HG03460 (cell line): Measurements from ENCODE around the gene ARHGEF9.

Experiments used
- ATAC-seq: cut with Tn5 transposase; IDR thresholded peaks from one replicate; pipeline ENCODE4 v1.9.1; 2021; ENCODE audit not compliant: unreplicated experiment

The ARHGEF9 gene

DNA sequence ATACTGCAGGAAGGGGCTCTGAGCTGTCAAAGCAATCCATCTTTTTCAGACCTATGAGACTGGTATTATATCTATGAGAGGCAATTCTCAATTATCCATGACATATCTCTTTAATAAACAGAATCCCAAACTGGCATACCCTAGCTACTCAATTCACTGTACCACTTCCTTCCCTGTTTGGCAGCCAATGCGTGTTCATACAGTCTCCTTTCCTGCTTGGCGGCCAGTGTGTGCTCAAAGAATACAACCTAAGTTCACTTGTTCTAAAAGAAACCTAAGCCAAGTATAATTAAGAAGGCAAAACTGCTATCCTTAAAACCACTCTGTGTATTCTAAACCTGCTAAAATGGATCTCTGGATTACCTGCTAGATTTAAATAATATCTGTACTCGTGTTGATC is 38.3 kb downstream of the ARHGEF9 start:
- no peak for ATAC-seq

GRCh38 chrX:63746278-63746677 is 38.7 kb downstream of the ARHGEF9 start:
- peak; percentile 88 for ATAC-seq

DNA sequence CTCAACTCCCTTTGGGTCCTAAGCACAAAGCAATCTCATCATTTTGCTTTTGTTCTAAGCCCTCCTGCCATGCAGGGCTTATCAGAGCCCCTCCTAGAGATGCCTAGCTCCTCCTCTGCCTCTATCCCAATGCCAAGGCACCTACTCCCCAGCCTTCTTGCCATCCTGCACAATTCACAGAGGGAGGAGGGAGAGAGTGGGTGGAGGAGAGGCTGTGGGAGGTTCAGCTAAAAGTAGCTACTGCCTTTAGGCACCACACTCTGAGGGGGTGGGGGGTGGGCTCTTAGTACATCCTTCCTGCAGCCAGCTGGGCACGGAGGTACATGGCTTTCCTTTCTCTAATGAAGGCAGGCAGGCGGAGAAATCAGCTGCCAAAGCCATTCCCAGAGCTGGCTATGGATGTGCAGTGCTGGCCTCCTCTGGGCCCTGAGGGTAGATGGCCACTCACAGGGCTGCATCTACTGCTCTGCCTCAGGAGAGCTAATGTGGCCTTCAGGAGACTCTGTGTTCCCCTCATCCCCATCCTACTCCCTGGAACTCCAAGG is 40.1 kb downstream of the ARHGEF9 start:
- no peak for ATAC-seq

DNA sequence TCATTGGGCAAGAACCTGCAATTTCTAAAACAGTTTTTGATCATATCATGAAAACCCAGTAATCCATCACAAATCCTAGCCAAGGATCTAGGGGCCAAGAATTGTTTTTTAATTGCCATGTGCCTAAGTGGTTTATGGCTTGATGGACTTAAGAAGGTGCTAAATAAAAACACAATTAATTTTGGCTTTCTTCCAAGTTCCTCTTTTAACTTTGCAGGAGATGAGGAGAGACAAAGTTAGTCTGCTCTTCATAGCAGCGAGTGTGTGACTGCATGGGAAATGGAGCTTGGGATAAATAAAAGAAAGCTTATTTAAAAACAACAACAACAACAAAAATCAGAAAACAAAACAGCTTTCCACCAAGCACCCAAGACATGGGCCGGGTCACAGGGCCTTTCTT is 41.4 kb downstream of the ARHGEF9 start:
- ATAC-seq, result no peak

- no peak for ATAC-seq
Observed at GRCh38 chrX:63740382-63740781, 44.6 kb downstream of the ARHGEF9 start.

DNA sequence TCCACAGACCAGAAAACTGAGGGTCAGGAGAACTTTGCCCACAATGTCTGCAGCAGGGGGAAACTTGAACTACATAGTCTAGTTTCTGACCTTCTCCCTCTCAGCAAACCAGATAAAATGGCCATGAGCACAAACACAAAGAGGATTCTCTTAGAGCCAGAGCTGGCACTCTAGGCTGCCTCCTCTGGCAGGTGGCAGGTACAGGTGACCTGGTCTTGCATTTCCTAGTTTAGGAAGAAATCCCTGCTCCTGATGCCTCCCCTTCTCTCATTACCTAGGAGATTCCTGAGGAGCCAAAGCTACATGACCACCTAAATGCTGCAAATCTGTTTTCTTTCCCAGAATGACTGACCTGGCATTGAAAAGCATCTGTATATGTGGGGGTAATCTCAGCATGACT is 45.1 kb downstream of the ARHGEF9 start:
- ATAC-seq, result no peak

DNA sequence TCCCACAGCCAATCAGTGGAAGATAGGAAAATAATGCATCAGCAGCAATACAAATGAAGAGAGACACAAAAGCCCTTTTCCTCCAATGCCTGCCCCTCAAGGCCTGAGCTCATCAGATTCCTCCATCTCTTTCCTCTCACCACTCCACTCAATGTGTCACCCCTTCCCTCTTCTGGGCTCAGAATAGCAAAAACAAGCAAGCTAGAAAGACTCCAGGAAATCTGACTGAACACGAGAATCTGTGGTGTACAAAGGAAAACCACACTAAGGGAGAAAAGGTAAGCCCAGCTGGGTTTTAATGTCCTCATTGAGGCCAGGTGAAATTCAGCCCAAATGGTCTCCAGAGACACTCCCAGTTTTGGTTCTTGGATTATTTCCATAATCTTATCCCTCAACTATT is 46.3 kb downstream of the ARHGEF9 start:
- no peak for ATAC-seq

- ATAC-seq, result no peak
Observed at GRCh38 chrX:63737131-63737921, 47.7 kb downstream of the ARHGEF9 start.

- ATAC-seq, result no peak
Observed at GRCh38 chrX:63735882-63736281, 49.1 kb downstream of the ARHGEF9 start.

GRCh38 chrX:63720293-63720692 is 64.7 kb downstream of the ARHGEF9 start:
- no peak for ATAC-seq

GRCh38 chrX:63719633-63720032 is 65.4 kb downstream of the ARHGEF9 start:
- no peak for ATAC-seq

DNA sequence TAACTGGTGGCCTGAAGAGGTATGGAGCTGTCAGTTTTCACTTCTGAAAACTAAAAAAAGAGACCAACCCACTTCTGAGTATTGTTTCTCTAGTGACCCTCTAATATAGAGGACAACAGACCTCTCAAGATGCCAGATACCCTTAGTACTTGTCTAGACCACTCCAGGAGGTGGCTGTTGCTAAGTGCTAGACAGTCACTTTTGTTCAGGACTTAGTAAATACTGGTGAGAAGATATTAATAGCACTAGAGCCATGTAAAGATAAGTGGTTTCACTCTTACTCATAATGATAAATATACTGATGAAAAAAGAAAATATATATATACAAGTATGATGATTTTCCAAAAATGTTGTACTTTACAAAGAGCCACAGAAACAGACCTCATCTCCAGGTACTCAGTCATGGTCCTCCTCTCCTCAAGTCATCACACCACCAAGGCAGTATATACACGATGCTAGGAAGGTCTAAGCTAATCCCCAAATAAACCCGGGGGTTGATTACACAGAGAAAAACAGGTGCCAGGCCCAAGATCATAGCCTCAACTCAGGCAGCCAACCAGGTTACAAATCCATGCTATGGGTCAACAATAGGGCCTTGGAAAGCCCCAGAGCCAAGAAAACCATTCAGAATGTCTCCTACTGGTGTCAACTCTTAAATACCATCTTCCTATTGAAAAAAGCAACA is 66.9 kb downstream of the ARHGEF9 start:
- peak; percentile 88 for ATAC-seq

DNA sequence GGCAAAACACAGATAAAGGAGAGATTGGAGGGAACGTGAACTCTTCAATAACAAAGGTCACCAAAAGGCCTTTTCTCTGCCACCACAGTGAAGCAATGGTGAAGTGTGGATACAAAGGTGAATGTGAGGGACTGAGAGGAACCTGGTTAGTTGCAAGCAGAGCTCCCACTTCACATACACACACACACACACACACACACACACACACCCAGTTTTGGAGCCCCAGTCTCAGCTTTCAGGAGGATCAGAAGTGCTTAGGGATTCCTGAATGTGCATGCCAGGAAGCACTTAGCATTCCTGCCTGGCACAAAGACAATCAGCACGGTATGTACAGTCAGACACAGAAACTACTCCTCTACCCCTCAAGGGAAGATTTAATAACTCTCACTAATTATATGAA is 71.5 kb downstream of the ARHGEF9 start:
- ATAC-seq, result no peak

GRCh38 chrX:63708801-63709200 is 76.2 kb downstream of the ARHGEF9 start:
- ATAC-seq, result no peak

GRCh38 chrX:63702556-63702955 is 82.5 kb downstream of the ARHGEF9 start:
- ATAC-seq, result no peak

DNA sequence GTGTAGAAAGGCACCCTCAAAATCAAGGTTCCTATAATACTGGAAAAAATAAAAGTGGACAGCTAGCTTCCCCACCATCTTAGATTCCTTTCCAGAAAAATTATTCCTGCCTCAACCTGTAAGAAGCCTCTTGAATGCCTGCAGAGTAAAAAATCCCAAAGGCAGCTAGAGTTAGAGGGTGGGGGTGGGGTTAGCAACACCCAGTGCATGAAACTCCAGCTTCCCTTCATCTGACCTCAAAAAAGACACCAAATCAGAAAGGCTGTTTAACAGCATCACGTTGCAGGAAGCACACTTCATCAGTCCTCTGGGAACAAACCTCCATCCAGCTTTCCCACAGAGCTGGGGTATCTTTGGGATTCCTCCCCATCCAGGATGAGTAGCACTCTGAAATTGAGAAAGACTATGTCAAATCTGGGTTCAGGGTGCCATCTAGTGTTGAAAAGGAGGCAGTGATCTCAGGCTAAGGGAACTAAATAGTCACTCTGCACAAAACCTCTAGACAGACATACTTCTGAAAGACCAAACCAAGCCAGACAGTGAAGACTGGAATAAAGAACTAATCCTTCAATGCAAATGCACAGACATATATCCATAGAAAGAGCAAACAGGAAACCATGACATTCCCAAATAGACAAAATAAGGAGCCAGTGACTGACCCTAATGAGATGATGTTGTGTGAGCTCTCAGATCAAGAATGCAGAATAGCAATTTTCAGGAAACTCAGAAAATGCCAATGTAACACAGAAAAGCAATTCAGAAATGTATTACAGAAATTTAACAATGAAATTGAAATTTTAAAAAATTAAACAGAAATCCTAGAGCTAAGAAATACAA is 97.9 kb downstream of the ARHGEF9 start:
- no peak for ATAC-seq

DNA sequence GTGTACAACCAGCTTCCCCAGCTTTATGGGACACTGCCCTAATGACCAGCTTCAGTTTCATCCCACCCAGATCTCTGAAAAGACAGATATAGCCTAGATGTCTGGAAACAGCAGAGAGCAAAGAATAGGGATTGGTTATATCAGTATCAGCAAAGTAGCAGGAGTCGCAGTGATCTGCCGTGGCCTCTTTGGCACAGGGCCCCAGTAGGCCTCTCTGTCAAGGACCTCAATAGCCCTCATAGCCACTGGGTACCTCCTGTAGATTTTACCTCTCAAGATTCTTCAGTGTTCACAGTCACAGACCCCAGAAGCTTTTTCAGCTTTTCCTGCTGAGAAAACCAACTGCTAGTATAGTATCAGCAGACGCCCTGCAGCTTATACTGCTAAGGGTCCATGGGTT is 104.6 kb downstream of the ARHGEF9 start:
- no peak for ATAC-seq

GRCh38 chrX:63679432-63679831 is 105.6 kb downstream of the ARHGEF9 start:
- no peak for ATAC-seq

- no peak for ATAC-seq
Observed at GRCh38 chrX:63675716-63676115, 109.3 kb downstream of the ARHGEF9 start.

DNA sequence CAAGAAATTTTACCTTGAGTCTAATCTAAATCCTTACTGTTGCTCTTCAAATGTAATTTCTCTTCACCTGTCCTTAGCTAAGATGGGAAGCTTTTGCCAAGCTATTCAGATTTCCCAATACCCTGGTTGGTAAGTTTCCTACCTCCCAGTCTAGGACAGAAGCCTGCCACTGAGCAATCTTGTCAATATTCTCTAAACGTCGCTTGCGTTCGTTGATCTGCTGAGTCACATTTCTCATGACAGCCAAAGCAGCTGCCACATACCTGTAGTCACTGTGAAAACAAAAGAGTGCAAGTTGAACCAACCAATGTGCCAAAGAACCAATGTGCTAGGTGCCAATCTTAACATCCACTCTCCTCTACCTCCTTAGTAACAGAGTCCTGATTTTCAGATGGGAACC is 111.1 kb downstream of the ARHGEF9 start:
- ATAC-seq, result no peak

- ATAC-seq, result no peak
Observed at GRCh38 chrX:63664741-63665140, 120.3 kb downstream of the ARHGEF9 start.
